GM19239 (cell line): Measurements from ENCODE around the gene ITGA2B.
A peak's percentile ranks its signal among the peaks of the same experiment; 100 is the strongest.
"Not testable (repeated sequence)": the region's sequence is repeated elsewhere in the genome, so short reads cannot be mapped to it uniquely, and the experiment has no call there.

Experiments
- DNase-seq: peaks from one replicate; pipeline ENCODE4 v3.0.0; 2011; ENCODE audit warnings: low spot score; ENCODE audit not compliant: insufficient read length
- FAIRE-seq: peaks from 2 replicates; lab custom pipeline; 2011; peaks lifted over from hg19 to GRCh38; lab: Jason Lieb, UNC

ITGA2B gene

DNA sequence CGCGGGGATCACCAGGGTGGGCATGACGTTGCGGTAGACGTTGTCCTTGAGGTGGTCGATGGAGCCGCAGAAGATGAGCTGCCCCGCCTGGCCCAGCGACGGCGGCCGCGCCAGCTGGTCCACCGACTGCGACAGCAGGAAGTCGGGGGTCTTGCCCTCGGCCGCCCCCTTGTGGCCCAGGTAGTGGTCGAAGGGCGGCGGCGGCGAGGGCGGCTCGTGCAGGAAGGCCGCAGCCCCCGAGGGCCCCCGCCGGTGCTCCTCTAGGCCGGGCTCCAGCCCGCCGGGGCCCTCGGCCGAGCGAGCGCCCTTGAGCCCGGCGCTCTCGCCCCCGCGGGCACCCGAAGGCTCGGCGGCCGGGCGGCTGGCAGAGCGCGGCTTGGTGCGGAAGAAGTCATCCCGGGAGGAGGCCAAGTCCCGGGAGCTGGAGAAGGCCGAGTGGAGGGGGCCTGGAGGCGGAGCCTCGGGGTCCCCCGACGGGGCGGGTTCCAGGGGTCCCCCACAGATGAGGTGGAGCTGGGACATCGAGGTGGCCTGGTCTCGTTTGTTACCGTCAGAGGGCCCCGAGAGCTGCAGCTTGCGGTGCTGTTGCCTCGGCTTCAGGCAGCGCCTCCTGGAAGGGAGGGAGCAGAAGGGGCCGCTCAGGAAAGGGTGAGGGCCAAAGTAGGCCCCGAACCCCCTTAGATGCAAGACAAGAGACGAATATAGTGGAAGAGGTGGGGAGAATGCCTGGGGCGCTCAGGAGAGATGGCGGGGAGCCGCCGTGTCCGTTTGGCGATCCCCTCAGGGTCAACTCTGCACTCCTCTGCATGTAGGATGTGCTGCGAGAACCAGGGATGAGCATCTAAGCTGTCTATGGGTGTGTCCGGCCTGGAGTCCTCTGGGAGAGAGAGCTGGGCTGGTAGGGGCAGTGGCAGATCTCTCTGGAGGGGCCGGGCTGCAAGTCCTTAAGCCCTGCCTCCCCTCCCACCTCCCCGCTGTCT is 34.6 kb downstream of the ITGA2B start:
- DNase-seq (peak; percentile 90), FAIRE-seq (no peak)

DNA sequence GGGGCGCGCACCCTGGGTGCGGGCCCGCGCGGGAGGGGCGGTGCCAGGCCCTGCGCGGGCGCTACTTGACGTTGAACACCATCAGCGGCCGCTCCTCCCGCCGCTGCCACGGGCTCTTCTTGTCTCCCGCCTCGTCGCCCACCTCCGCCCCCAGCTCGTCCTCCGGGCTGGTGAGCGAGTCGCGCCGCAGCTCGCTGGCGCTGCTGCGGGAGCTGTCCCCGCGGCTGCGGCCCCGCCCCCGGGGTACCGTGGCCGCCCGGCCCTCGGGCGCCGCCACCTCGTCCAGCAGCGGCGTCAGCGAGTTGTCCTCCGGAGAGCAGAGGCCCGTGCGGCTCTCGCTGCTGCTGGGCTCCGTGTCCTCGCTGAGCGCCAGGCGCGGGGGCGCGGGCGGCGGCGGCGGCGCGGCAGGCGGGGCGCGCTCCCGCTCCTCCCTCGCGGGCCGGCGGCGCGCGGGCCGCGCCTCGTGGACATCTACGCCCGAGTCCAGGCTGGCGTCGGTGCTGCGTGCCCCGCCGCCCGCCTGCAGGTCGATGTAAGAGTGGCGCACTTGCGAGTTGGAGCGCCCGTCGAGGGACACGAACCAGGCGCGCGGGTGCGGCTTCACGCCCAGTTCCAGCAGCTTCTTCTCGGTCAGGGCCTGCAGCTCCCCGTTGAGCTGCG is 35.6 kb downstream of the ITGA2B start:
- no peak for DNase-seq
- FAIRE-seq, result no peak

DNA sequence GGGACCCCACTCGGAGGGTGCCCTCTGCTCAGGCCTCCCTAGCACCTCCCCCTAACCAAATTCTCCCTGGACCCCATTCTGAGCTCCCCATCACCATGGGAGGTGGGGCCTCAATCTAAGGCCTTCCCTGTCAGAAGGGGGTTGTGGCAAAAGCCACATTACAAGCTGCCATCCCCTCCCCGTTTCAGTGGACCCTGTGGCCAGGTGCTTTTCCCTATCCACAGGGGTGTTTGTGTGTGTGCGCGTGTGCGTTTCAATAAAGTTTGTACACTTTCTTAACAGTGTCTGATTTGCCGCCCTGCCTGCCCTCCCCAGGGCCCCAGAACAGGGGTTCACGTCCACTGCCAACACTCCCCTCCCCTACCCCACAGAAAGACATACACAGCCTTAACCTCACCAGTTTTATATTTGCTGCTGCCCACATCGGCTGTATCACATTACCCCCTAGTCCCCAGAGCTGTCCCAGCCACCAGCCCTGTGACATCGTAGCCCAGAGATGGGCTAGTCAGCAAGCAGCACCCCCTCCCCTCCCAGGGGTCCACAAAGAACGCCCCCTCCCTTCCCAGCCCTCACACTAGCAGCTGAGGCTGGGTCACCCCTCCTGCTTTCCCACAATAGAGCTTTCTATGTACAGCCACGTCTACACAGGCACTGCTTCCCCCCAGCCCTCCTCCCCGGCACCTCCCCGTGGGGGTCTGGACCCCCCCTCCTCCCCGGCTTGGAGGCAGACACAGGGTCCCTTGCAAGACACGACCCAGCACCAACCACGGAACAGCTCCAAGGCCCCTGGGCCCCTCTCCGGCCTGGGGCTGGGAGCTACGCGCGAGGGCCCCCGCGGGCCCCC is 36.4 kb downstream of the ITGA2B start:
- DNase-seq, result no peak
- FAIRE-seq, result no peak

DNA sequence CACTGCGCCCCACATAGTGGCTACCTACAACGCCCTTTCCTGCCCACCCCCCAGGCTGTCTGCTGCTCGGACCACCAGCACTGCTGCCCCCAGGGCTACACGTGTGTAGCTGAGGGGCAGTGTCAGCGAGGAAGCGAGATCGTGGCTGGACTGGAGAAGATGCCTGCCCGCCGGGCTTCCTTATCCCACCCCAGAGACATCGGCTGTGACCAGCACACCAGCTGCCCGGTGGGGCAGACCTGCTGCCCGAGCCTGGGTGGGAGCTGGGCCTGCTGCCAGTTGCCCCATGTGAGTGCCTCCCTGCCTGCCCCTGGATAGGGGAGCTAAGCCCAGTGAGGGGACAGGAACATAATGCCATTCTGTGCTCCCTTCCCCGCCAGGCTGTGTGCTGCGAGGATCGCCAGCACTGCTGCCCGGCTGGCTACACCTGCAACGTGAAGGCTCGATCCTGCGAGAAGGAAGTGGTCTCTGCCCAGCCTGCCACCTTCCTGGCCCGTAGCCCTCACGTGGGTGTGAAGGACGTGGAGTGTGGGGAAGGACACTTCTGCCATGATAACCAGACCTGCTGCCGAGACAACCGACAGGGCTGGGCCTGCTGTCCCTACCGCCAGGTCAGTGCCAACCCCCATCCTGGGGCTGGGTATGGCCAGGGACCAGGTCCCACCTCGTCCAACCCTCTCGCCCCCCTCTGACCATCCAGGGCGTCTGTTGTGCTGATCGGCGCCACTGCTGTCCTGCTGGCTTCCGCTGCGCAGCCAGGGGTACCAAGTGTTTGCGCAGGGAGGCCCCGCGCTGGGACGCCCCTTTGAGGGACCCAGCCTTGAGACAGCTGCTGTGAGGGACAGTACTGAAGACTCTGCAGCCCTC is 37.3 kb downstream of the ITGA2B start:
- DNase-seq (no peak), FAIRE-seq (no peak)

DNA sequence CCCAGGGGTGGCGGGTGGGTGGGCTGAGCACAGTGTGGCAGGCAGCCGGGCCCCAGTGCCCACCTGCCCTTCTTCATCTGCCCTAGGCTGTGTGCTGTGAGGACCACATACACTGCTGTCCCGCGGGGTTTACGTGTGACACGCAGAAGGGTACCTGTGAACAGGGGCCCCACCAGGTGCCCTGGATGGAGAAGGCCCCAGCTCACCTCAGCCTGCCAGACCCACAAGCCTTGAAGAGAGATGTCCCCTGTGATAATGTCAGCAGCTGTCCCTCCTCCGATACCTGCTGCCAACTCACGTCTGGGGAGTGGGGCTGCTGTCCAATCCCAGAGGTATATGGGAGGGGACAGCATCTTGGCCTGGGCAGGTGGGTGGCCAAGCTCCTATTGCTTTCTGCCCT is 38.0 kb downstream of the ITGA2B start:
- DNase-seq, result no peak
- no peak for FAIRE-seq

DNA sequence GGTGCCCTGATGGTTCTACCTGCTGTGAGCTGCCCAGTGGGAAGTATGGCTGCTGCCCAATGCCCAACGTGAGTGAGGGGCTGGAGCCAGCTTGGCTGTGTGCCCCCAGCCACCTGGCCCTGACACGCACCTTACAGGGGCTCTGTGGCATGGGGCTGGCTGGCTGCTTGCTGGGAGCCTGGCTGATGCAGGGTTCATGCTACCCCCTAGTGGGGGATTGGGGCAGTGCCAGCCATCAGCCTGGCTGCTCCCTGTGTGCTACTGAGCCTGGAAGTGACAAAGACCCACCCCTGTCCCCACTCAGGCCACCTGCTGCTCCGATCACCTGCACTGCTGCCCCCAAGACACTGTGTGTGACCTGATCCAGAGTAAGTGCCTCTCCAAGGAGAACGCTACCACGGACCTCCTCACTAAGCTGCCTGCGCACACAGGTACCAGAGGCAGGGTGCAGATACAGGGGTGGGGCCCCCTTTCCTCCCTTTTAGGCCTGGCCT is 38.7 kb downstream of the ITGA2B start:
- FAIRE-seq (peak; percentile 87), DNase-seq (peak; percentile 91)

DNA sequence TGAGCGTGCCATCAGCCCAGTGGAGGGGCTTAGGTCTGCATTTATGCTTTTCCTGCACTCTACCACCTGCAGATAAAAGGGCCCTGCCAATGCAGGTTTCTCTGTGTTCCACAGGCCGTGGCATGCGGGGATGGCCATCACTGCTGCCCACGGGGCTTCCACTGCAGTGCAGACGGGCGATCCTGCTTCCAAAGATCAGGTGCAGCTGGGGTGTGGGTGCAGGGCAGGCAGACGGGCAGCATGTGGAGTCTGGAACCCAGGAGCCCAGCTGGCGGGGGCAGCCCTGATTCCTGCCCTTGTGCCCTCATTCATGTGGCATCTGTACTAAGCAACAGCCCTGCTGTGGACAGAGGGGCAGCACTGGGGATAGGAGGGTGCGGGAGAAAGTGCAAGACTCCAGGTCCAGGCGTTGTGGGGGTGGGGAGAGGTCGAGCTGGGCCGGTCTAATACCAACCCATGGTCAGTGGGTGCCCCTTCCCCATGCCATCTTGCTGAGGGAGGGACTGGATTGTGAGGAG is 39.8 kb downstream of the ITGA2B start:
- no peak for FAIRE-seq

DNA sequence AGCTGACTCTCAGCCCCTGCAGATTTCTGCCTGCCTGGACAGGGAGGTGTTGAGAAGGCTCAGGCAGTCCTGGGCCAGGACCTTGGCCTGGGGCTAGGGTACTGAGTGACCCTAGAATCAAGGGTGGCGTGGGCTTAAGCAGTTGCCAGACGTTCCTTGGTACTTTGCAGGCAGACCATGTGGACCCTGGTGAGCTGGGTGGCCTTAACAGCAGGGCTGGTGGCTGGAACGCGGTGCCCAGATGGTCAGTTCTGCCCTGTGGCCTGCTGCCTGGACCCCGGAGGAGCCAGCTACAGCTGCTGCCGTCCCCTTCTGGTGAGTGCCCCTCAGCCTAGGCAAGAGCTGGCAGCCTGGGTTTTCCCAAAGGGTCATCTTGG is 40.5 kb downstream of the ITGA2B start:
- DNase-seq (no peak), FAIRE-seq (no peak)

More for the DNA sequence above, 39.8 kb downstream of the ITGA2B start:
- DNase-seq, result no peak

DNA sequence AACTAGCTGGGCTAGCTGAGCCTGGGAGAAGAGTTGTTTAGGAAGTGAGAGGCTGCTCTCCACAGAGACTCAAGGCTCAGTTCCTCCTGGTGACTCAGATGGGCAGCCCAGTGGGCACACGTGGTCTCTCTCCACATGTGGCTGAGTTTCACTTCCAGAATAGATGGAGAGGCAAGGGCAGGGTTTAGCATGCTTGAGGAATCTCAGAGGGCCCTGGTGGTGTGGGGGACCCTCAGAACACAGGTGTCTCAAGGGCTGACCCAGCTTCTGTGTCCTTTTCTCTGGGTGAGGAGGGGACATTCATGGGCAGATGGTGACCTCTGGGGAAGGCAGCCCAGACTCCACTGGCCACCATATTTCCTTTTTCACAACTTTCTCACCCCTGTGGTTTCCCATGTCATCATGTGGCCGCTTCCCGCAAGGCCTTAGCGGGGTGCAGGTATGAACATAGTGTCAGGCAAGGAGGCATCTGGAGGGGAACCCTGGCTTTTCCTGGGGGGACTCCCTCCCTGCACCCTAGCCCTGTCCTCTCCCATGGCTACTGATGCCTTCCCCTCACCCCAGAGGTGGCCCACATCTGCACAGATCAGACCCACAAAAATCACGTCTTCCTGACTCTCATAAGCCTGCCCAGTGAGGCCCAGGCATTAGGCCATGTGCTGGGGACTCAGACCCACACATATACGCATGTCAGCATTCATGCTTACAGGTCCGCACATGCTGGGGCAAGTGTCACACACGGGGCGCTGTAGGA is 41.0 kb downstream of the ITGA2B start:
- peak; percentile 96 for FAIRE-seq
- peak; percentile 27 for DNase-seq

DNA sequence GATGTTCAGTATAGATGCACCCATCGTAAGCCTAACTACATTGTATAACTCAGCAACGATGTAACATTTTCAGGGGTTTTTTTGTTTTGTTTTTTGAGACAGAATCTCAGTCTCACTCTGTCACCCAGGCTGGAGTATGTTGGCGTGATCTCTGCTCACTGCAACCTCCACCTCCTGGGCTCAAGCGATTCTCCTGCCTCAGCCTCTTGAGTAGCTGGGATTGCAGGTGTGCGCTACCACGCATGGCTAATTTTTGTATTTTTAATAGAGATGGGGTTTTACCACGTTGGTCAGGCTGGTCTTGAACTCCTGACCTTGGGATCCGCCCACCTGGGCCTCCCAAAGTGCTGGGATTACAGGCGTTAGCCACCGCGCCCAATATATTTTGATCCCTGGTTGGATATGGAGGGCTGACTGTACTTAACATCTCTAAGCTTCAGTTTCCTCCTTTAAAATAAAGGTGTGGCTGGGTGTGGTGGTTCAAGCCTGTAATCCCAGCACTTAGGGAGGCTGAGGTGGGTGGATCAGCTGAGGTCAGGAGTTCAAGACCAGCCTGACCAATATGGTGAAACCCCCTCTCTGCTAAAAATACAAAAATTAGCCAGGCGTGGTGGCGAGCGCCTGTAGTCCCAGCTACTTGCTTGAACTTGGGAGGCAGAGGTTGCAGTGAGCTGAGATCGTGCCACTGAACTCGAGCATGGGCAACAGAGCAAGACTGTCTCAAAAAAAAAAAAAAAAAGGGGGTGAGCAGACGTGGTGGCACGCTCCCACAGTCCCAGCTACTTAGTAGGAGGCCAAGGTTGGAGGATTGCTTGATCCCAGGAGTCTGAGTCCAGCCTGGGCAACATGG is 42.0 kb downstream of the ITGA2B start:
- DNase-seq, result not testable (repeated sequence)
- peak; percentile 56 for FAIRE-seq

DNA sequence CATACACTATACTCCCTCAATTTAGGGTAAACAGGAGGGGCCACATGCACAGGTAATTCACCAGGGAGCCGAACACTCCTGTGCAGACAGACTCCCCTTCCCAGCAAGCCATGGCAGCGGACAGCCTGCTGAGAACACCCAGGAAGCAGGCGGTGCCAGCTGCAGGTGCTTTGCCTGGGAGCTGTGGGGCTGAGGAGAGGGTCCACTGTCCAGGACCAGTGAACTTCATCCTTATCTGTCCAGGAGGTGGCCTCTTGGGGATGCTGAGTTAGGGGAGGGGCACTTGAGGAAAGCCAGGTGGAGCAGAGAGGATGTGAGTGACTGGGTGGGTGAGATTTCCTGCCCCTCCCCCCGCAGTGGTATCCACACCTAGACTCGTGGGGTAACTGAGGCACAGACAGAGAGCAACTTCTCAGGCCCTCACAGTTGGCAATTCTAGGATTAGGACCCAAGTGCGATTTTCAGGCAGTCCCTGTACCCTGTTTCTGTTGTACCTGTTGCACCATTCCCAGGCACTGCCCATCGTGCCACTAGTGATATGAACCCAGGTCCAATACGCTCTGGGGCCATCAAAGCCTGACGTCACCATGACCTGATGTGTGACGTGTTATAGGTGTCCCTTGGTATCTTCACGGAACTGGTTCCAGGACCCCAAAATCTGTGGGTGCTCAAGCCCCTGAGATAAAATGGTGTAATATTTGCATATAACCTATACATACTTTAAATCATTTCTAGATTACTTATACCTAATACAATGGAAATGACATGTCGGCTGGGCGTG is 43.2 kb downstream of the ITGA2B start:
- FAIRE-seq (peak; percentile 45), DNase-seq (no peak)

DNA sequence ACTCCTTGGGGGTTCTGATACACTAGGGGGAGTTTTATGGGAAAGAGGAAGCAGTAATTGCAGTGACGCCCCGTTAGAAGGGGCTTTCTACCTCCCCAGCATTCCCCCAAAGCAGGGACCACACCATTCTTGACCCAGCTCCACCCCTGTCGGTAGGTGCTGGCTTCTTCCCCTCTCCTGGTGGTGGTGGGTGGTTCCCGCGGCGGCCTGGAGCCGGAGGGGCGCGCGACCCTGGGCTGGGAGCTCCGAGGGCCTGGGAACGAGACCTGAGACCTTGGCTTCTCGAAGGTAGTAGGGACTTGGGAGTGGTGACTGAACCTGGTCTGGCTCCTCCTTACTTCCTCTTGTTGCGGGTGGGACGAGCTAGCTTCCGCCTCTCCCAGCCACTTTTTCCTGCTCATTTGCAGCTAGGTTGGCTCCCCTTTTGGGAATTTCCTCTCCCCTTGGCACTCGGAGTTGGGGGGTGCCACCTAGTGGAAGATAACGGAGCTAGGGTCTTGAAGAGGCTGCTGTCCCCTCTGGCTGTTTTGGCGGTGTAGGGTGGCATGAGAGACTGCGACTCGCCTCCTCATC is 43.9 kb downstream of the ITGA2B start:
- FAIRE-seq, result peak; percentile 80

DNA sequence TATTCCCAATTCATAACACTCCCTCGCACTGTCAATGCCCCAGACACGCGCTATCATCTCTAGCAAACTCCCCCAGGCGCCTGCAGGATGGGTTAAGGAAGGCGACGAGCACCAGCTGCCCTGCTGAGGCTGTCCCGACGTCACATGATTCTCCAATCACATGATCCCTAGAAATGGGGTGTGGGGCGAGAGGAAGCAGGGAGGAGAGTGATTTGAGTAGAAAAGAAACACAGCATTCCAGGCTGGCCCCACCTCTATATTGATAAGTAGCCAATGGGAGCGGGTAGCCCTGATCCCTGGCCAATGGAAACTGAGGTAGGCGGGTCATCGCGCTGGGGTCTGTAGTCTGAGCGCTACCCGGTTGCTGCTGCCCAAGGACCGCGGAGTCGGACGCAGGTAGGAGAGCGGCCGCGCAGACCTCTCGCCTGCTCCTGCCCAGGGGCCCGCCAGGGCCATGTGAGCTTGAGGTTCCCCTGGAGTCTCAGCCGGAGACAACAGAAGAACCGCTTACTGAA is 44.5 kb downstream of the ITGA2B start, which contains the start of gene GRN:
GRN (plus strand) TSS at position 364 of the 515 bp plus-strand sequence. CDS start 3,863 bp downstream, outside the sequence.
- FAIRE-seq (peak; percentile 99), DNase-seq (peak; percentile 88)

More for the DNA sequence above, 43.9 kb downstream of the ITGA2B start:
- DNase-seq, result no peak

DNA sequence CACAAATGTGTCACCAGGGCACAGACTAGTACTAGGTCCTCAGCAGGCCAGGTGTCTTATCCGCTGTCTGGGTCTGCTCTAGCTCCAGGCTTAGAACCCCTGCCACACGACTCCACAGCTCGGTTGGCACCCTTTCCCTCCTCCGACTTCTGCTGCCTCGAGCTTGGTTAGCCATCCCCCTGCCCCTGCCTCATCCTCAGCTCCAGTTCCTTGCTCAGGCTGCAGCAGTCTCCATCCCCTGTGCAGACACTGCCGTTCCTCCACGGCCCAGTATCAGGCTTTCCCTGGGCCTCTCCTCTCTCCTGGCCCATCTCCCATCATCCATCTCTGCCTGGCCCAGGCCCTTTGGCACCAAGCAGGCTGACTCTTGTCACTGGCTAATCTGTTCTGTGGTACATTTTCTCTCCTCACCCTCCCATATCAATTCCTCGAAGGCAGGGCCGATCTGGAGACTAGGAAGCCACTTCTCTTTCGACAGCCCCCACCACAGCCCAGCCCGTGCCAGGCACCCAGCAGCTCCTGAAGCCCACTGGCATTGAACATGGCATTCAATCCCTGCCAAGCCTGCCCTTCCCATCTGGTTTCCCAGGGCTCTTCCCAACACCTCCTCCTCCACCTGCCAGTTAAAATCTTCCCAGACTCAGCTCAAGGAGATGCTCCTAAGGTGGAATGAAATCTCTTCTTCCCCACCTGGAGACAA is 45.8 kb downstream of the ITGA2B start:
- DNase-seq (no peak), FAIRE-seq (no peak)

DNA sequence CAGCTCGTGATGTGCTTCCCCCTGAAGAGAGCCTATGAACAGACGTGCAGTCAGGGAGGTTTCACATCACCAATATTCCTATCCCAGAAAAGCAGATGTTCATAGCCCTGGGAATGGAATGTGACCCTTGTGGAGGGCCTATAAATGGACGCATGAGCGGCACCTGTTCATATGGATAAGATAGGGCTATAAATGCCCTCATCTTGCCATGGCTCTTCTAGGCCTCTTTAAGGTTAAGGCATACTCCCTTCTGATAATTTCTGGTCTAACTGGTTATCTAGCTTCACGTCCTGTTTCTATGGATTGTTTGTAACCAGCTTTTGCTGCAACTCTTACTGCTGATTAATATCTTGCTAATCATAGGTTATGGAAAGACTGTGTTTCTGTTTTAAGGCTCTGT is 48.9 kb downstream of the ITGA2B start:
- not testable (repeated sequence) for FAIRE-seq, DNase-seq
